Keratinocyte (primary cell): ENCODE results near the gene PSMB10. TPM values are rescaled to one million over a fixed set of nuclear protein-coding genes. Genes with fewer than 3 reads are reported as not detected.
A peak's percentile ranks its signal among the peaks of the same experiment; 100 is the strongest.

ENCODE experiments used
- DNase-seq: peaks from one replicate; pipeline ENCODE4 v3.0.0-alpha.2; 2011; ENCODE audit warnings: low read depth, missing footprints, low spot score
- FAIRE-seq: peaks from 2 replicates; lab custom pipeline; 2011; peaks lifted over from hg19 to GRCh38; lab: Jason Lieb, UNC
- H2AFZ ChIP-seq: 2 replicates; pipeline ENCODE4 v1.6.0; 2012; ENCODE audit warnings: low read length, control low read depth, inconsistent platforms; ENCODE audit not compliant: control insufficient read depth
- H3K27ac ChIP-seq: 2 replicates; pipeline ENCODE4 v1.5.1; 2011; ENCODE audit warnings: low read length; ENCODE audit not compliant: control insufficient read depth, insufficient read depth
- H3K27me3 ChIP-seq: 3 replicates; pipeline ENCODE4 v1.6.0; 2011; ENCODE audit warnings: low read length; ENCODE audit not compliant: control insufficient read depth, insufficient read depth; ENCODE audit errors: extremely low read depth
- H3K36me3 ChIP-seq, 2 experiments: 2 replicates in 1 of 2; 3 replicates in 1 of 2; pipeline ENCODE4 v1.5.1; 2011; ENCODE audit warnings: low read length in 2 of 2, mild to moderate bottlenecking in 1 of 2; ENCODE audit not compliant: control insufficient read depth in 2 of 2, insufficient read depth in 2 of 2; ENCODE audit errors: extremely low read depth in 1 of 2
- H3K4me1 ChIP-seq: 3 replicates; pipeline ENCODE4 v1.5.1; 2011; ENCODE audit warnings: low read length; ENCODE audit not compliant: control insufficient read depth, insufficient read depth; ENCODE audit errors: extremely low read depth
- H3K4me2 ChIP-seq: 3 replicates; pipeline ENCODE4 v1.6.0; 2011; ENCODE audit warnings: low read depth, low read length; ENCODE audit not compliant: control insufficient read depth, insufficient read depth; ENCODE audit errors: extremely low read depth
- H3K4me3 ChIP-seq, 3 experiments: fragments of 200-600 bp in 1 of 3; sonication (generic) in 1 of 3; 2 replicates in 2 of 3; 3 replicates in 1 of 3; pipeline ENCODE4 v1.5.1; 2011 to 2016; ENCODE audit warnings: low read length in 3 of 3, mild to moderate bottlenecking in 3 of 3, control low read depth in 2 of 3, inconsistent platforms in 1 of 3, low read depth in 1 of 3, mixed read lengths in 1 of 3, mixed run types in 1 of 3, moderate library complexity in 1 of 3; ENCODE audit not compliant: control insufficient read depth in 2 of 3, insufficient read depth in 2 of 3; ENCODE audit errors: extremely low read depth in 1 of 3
- H3K79me2 ChIP-seq: 2 replicates; pipeline ENCODE4 v1.6.0; 2012; ENCODE audit warnings: low read length; ENCODE audit not compliant: control insufficient read depth, insufficient read depth
- H3K9ac ChIP-seq: 3 replicates; pipeline ENCODE4 v1.6.0; 2011; ENCODE audit warnings: low read length; ENCODE audit not compliant: control insufficient read depth, insufficient read depth; ENCODE audit errors: extremely low read depth
- H3K9me1 ChIP-seq: 3 replicates; pipeline ENCODE4 v1.6.0; 2011; ENCODE audit warnings: low read length; ENCODE audit not compliant: control insufficient read depth, insufficient read depth; ENCODE audit errors: extremely low read depth
- H3K9me3 ChIP-seq: 2 replicates; pipeline ENCODE4 v1.5.1; 2012; ENCODE audit warnings: low read depth, low read length; ENCODE audit not compliant: control insufficient read depth
- H4K20me1 ChIP-seq: 3 replicates; pipeline ENCODE4 v1.6.0; 2011; ENCODE audit warnings: low read length; ENCODE audit not compliant: control insufficient read depth, insufficient read depth; ENCODE audit errors: extremely low read depth
- EZH2 ChIP-seq: IDR thresholded peaks from one replicate; pipeline ENCODE4 v1.6.1; 2012; ENCODE audit warnings: inconsistent platforms, mild to moderate bottlenecking, low read length, moderate library complexity
- dilution Hi-C: fragments of 300-500 bp; cut with MboI; formaldehyde crosslinking; loops from one replicate; pipeline ENCODE4 v1.7.0; 2020; ENCODE audit warnings: low sequenced_read_pairs; ENCODE audit not compliant: extremely low pct_ligation_motif_present
- polyA plus RNA-seq, 5 experiments: library from polyadenylated mRNA; depleted of rRNA in 3 of 5; stranded (reverse) in 3 of 5; stranded (forward) in 1 of 5; unstranded in 1 of 5; fragments of >200 nt; gene quantifications; 1 replicate in 1 of 5; 2 replicates in 3 of 5; 3 replicates in 1 of 5; pipeline versions ENCODE4 v1.2.1 to v1.2.3, GENCODE V29; 2011 to 2012; ENCODE audit warnings: missing spikeins in 2 of 5, low read depth in 1 of 5, low replicate concordance in 1 of 5
- TF ChIP-seq, protein P1 (sequence below), 3 experiments: IDR thresholded peaks in 1 of 3; conservative IDR thresholded peaks in 1 of 3; optimal IDR thresholded peaks in 1 of 3; 2 replicates in 2 of 3; 3 replicates in 1 of 3; pipeline versions ENCODE3 to v1.5.1; 2011; ENCODE audit warnings: low read length in 3 of 3, mild to moderate bottlenecking in 3 of 3, moderate library complexity in 2 of 3, control low read depth in 1 of 3, inconsistent platforms in 1 of 3; ENCODE audit not compliant: insufficient read depth in 2 of 3; ENCODE audit errors: extremely low read depth in 1 of 3

The PSMB10 gene
- polyA plus RNA-seq, 1 donor (not counting 4 experiments of a cell fraction or from before 2014, with no cell fraction given) = 11.1 TPM

DNA sequence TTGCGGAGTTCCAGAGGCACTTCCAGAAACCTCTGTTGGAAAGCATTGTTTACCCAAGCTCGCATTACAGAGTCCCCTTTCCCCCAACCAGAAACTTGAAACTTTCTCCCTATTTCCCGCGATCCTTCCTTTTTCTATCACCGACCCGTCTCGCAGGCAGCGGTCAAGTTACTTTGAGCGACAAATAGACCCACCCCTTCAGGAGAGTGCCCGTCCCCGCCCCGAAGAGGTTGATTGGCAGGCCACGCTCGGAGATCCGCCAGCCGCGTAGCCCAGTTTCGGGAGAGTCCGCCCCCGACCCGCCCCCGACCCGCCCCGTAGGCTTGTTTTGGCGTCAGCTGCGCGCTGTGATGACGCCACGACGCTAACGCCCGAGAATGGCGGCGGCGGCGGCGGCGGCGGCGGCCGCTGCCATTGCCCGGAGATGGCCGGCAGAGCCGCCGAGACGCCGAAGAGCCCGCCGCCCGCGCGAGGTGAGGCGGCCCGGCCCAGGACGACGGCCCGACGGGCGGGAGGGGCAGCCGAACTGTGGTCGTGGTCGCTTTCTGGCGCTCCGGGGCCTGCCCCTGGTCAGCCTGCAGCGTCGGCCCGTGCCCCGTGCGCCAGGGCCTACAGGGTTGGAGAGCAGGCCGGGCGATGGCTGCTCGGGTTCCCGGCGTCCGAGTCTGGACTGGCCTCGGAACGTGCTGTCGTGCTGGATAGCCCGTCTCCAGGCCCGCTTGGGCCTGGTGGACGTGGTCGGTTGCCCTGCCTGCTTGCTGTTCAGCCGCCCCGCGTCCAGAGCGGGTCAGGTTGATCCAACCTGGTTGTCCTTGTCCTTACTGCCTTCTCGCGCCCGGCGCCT, 43.5 kb downstream of the PSMB10 start, which contains the start of gene PSKH1:
TSS of gene PSKH1 (plus strand) at position 356 of the 844 bp plus-strand sequence. CDS start 15,496 bp downstream, outside the sequence.
- dilution Hi-C loops = no loop called here
- H3K9me3 ChIP-seq = no peaks in the 10 kb centered on the region
- H4K20me1 ChIP-seq = no peaks in the 10 kb centered on the region
- peak within 1 kb of the TSS; percentile 92 for H3K4me2 ChIP-seq
- no peaks in the 10 kb centered on the region for H3K9me1 ChIP-seq
- peaks cover 14% of the 10 kb centered on the region for H3K4me1 ChIP-seq
- H3K9ac ChIP-seq = peak within 1 kb of the TSS; percentile 97
- H3K27ac ChIP-seq = peak within 1 kb of the TSS; percentile 94
- TF ChIP-seq, protein P1, sequence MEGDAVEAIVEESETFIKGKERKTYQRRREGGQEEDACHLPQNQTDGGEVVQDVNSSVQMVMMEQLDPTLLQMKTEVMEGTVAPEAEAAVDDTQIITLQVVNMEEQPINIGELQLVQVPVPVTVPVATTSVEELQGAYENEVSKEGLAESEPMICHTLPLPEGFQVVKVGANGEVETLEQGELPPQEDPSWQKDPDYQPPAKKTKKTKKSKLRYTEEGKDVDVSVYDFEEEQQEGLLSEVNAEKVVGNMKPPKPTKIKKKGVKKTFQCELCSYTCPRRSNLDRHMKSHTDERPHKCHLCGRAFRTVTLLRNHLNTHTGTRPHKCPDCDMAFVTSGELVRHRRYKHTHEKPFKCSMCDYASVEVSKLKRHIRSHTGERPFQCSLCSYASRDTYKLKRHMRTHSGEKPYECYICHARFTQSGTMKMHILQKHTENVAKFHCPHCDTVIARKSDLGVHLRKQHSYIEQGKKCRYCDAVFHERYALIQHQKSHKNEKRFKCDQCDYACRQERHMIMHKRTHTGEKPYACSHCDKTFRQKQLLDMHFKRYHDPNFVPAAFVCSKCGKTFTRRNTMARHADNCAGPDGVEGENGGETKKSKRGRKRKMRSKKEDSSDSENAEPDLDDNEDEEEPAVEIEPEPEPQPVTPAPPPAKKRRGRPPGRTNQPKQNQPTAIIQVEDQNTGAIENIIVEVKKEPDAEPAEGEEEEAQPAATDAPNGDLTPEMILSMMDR (optimal IDR thresholded peaks at IDR 0.05 in 1 of 3, IDR thresholded peaks at IDR 0.05 in 1 of 3, conservative IDR thresholded peaks at IDR 0.05 in 1 of 3; ENCODE audit: extremely low read depth in 1 of 3, insufficient read depth in 2 of 3, low read length in 3 of 3) = no peak
- no peak for TF ChIP-seq EZH2
- H3K4me3 ChIP-seq = peak within 1 kb of the TSS; percentile 62 to 99 (median 66)
- peak; percentile 72 for DNase-seq
- H2AFZ ChIP-seq = peak within 1 kb of the TSS; percentile 94
- peaks cover 33% of the 10 kb centered on the region for H3K79me2 ChIP-seq
- no peaks in the 10 kb centered on the region for H3K27me3 ChIP-seq
- FAIRE-seq = no peak
- H3K36me3 ChIP-seq = no peaks in the 10 kb centered on the region

- no peaks in the 10 kb centered on the region for H3K9me3 ChIP-seq
- H3K4me3 ChIP-seq = peak overlapping the region in 2 of 3 experiments; percentile 53 to 58
- H4K20me1 ChIP-seq = no peaks in the 10 kb centered on the region
- H3K4me1 ChIP-seq = peaks cover 14% of the 10 kb centered on the region
- H3K9me1 ChIP-seq = no peaks in the 10 kb centered on the region
- peak overlapping the region; percentile 60 for H3K9ac ChIP-seq
- peak overlapping the region; percentile 36 for H3K27ac ChIP-seq
- no peaks in the 10 kb centered on the region for H3K27me3 ChIP-seq
- peaks cover 27% of the 10 kb centered on the region for H3K79me2 ChIP-seq
- H3K4me2 ChIP-seq = peak overlapping the region; percentile 92
- FAIRE-seq = no peak
- no peak for DNase-seq
- TF ChIP-seq EZH2 = no peak
- TF ChIP-seq, protein P1 (optimal IDR thresholded peaks at IDR 0.05 in 1 of 3, IDR thresholded peaks at IDR 0.05 in 1 of 3, conservative IDR thresholded peaks at IDR 0.05 in 1 of 3; ENCODE audit: extremely low read depth in 1 of 3, insufficient read depth in 2 of 3, low read length in 3 of 3) = no peak
- no peaks in the 10 kb centered on the region for H3K36me3 ChIP-seq
- dilution Hi-C loops = no loop called here
- H2AFZ ChIP-seq = peak overlapping the region; percentile 94
Measured at GRCh38 chr16:67892375-67892774, 44.3 kb downstream of the PSMB10 start.
